Smooth muscle cell (in vitro differentiated cells): ENCODE measurements around the gene LRIG1. TPM values are rescaled to one million over a fixed set of nuclear protein-coding genes. Genes with fewer than 3 reads are reported as not detected.

ENCODE experiments used
- DNase-seq: peaks from one replicate; lab custom pipeline; 2025; ENCODE audit not compliant: unreplicated experiment; lab: John Stamatoyannopoulos, UW
- H2AFZ ChIP-seq: fragments of 200-600 bp; sonication (generic); 2 replicates; pipeline ENCODE4 v1.6.0; 2016; ENCODE audit warnings: antibody characterized with exemption, low read depth, mild to moderate bottlenecking
- H3F3A ChIP-seq: fragments of 200-600 bp; sonication (generic); 2 replicates; pipeline ENCODE4 v1.6.0; 2017; ENCODE audit warnings: antibody characterized with exemption, low read depth
- H3K27ac ChIP-seq: fragments of 200-600 bp; sonication (generic); 2 replicates; pipeline ENCODE4 v1.5.1; 2016; ENCODE audit warnings: low read depth, mild to moderate bottlenecking
- H3K27me3 ChIP-seq: fragments of 200-600 bp; sonication (generic); 2 replicates; pipeline ENCODE4 v1.6.1; 2016; ENCODE audit warnings: low read depth, mild to moderate bottlenecking
- H3K36me3 ChIP-seq: fragments of 200-600 bp; sonication (generic); 2 replicates; pipeline ENCODE4 v1.5.1; 2016; ENCODE audit warnings: low read depth
- H3K4me1 ChIP-seq: fragments of 200-600 bp; sonication (generic); 2 replicates; pipeline ENCODE4 v1.5.1; 2016; ENCODE audit warnings: low read depth
- H3K4me2 ChIP-seq: fragments of 200-600 bp; sonication (generic); 2 replicates; pipeline ENCODE4 v1.6.0; 2016; ENCODE audit warnings: mild to moderate bottlenecking
- H3K4me3 ChIP-seq: fragments of 200-600 bp; sonication (generic); 2 replicates; pipeline ENCODE4 v1.5.1; 2016; ENCODE audit warnings: mild to moderate bottlenecking
- H3K79me2 ChIP-seq: fragments of 200-600 bp; sonication (generic); 2 replicates; pipeline ENCODE4 v1.6.0; 2016; ENCODE audit warnings: low read depth, mild to moderate bottlenecking
- H3K9ac ChIP-seq: fragments of 200-600 bp; sonication (generic); 2 replicates; pipeline ENCODE4 v1.6.0; 2016; ENCODE audit warnings: low read depth
- H3K9me3 ChIP-seq: fragments of 200-600 bp; sonication (generic); replicated peaks from 2 replicates; pipeline ENCODE4 v1.5.1; 2016; ENCODE audit warnings: low read depth
- H4K20me1 ChIP-seq: fragments of 200-600 bp; sonication (generic); 2 replicates; pipeline ENCODE4 v1.6.0; 2016; ENCODE audit warnings: low read depth
- WGBS: methylation state at CpG from one replicate; pipeline ENCODE4 v1.1.7; 2016; ENCODE audit warnings: low lambda C conversion rate; 5-methylcytosine and 5-hydroxymethylcytosine counted together
- polyA plus RNA-seq: library from polyadenylated mRNA; unstranded; fragments of >200 nt; fragmentation: Nextera tagmentation; extraction: Ambion mirVana; gene quantifications from 2 replicates; pipeline ENCODE4 v1.2.1, GENCODE V29; 2016
- total RNA-seq: library from RNA; depleted of rRNA; stranded (reverse); fragments of >200 nt; gene quantifications from 2 replicates; pipeline ENCODE4 v1.2.3, GENCODE V29; 2014
- TF ChIP-seq, protein P1 (sequence below): fragments of 200-600 bp; sonication (generic); IDR thresholded peaks from 2 replicates; pipeline ENCODE4 v1.5.1; 2017; ENCODE audit warnings: borderline replicate concordance, mild to moderate bottlenecking, antibody characterized with exemption; ENCODE audit not compliant: insufficient read depth, poor library complexity, severe bottlenecking

LRIG1 gene
- total and polyA plus RNA-seq, 2 experiments from 2014 or later: 26.5 to 31.3 TPM

DNA sequence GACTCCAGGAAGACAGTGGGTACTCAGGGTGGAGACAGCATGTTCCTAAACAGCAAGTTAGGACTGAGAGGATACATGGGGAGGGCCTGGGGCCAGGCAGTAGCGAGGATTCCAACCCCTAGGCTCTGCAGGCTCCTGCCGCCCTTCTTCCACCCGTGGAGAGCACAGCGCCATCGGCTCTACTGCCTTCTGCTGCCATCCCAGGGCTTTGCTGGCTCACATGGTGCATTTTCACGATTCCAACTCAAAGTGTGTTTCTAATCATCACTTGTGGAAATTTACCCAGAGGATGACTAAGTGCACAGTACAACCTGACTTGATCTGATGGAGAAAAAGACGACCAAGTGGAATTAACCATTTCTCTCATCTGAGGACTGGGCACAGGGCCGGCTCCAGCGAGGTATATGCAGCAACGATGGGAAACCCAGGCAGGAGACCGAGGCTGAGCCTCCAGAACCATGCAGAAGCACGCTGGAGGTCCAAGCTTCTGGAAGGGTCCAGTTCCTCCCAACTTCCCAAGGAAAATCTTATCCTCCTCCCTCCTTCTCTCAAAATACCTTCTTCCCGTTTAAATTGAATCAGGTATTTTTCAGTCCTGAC lies 104.6 kb downstream of the LRIG1 start:
- H3K4me3 ChIP-seq: no peak overlapping the region
- no peaks in the 10 kb centered on the region for H3K36me3 ChIP-seq
- no peaks in the 10 kb centered on the region for H3F3A ChIP-seq
- H3K27me3 ChIP-seq: no peaks in the 10 kb centered on the region
- DNase-seq: no peak
- H3K9me3 ChIP-seq: no peaks in the 10 kb centered on the region
- WGBS: 89% methylated on average over 13 of the region's 13 CpGs
- no peaks in the 10 kb centered on the region for H3K79me2 ChIP-seq
- H2AFZ ChIP-seq: no peak overlapping the region
- peaks cover 15% of the 10 kb centered on the region for H3K4me1 ChIP-seq
- H3K27ac ChIP-seq: no peak overlapping the region
- TF ChIP-seq, protein P1, sequence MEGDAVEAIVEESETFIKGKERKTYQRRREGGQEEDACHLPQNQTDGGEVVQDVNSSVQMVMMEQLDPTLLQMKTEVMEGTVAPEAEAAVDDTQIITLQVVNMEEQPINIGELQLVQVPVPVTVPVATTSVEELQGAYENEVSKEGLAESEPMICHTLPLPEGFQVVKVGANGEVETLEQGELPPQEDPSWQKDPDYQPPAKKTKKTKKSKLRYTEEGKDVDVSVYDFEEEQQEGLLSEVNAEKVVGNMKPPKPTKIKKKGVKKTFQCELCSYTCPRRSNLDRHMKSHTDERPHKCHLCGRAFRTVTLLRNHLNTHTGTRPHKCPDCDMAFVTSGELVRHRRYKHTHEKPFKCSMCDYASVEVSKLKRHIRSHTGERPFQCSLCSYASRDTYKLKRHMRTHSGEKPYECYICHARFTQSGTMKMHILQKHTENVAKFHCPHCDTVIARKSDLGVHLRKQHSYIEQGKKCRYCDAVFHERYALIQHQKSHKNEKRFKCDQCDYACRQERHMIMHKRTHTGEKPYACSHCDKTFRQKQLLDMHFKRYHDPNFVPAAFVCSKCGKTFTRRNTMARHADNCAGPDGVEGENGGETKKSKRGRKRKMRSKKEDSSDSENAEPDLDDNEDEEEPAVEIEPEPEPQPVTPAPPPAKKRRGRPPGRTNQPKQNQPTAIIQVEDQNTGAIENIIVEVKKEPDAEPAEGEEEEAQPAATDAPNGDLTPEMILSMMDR: no peak
- H3K4me2 ChIP-seq: no peak overlapping the region
- H3K9ac ChIP-seq: no peak overlapping the region
- H4K20me1 ChIP-seq: no peaks in the 10 kb centered on the region

DNA sequence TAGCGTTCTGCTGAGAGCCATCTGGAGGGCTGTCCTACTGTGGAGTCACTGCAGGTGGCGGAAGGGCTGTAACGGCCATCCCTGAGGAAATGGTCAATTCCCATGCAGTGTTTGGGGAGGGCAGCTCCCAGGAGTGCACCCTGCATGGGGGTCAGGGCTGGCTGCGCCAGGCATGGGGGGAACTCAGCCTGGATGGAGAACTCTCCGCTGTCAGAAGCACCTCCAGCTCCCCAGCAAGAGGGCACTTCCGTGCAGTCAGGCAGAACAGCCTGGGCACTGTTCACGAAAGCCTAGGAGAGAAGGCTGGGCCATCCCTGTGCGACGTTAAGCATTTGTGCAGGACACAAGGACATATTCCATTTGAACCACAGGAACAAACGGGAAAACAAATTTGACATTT lies 105.2 kb downstream of the LRIG1 start:
- Histone ChIP-seq H2AFZ (no peak overlapping the region), H3K9ac (no peak overlapping the region), H3K4me2 (no peak overlapping the region), H3K79me2 (no peaks in the 10 kb centered on the region), H3K4me1 (peaks cover 9% of the 10 kb centered on the region), H4K20me1 (no peaks in the 10 kb centered on the region), H3K9me3 (no peaks in the 10 kb centered on the region), H3K27me3 (no peaks in the 10 kb centered on the region), H3K4me3 (no peak overlapping the region), H3K27ac (no peak overlapping the region), H3F3A (no peaks in the 10 kb centered on the region), H3K36me3 (no peaks in the 10 kb centered on the region)
- 95% methylated on average over 10 of the region's 10 CpGs for WGBS
- TF ChIP-seq, protein P1: no peak
- no peak for DNase-seq

DNA sequence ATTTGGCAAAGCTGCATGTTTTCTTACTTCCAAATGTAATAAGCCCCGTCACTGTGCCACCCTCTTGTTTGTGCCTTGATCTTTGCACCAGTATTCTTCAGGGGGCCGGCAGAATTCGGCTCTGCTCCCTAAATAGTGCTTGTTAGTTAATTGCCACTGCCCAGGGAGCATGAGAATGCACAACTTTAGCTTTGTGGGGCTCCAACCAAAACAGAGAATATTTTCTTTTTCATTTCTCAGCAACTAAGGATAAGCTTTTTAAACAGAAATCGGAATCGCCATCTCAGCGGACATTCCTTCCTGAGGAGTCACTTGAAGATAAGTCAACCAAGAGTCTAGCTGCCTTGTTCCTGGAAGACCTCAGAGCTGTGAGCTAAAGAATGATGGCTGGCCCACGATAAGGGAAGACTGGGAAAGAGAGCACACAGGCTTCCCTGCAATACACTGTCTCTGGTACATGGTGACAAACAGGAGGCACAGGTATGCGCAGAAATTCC lies 106.0 kb downstream of the LRIG1 start:
- Histone ChIP-seq H3K4me2 (peak overlapping the region; percentile 70), H3K9me3 (no peaks in the 10 kb centered on the region), H3K4me1 (peaks cover 9% of the 10 kb centered on the region), H3K36me3 (no peaks in the 10 kb centered on the region), H3F3A (no peaks in the 10 kb centered on the region), H3K9ac (no peak overlapping the region), H3K4me3 (no peak overlapping the region), H2AFZ (no peak overlapping the region), H3K79me2 (no peaks in the 10 kb centered on the region), H4K20me1 (no peaks in the 10 kb centered on the region), H3K27ac (peak overlapping the region; percentile 54), H3K27me3 (no peaks in the 10 kb centered on the region)
- DNase-seq: no peak
- 63% methylated on average over 8 of the region's 8 CpGs for WGBS
- TF ChIP-seq, protein P1: no peak

DNA sequence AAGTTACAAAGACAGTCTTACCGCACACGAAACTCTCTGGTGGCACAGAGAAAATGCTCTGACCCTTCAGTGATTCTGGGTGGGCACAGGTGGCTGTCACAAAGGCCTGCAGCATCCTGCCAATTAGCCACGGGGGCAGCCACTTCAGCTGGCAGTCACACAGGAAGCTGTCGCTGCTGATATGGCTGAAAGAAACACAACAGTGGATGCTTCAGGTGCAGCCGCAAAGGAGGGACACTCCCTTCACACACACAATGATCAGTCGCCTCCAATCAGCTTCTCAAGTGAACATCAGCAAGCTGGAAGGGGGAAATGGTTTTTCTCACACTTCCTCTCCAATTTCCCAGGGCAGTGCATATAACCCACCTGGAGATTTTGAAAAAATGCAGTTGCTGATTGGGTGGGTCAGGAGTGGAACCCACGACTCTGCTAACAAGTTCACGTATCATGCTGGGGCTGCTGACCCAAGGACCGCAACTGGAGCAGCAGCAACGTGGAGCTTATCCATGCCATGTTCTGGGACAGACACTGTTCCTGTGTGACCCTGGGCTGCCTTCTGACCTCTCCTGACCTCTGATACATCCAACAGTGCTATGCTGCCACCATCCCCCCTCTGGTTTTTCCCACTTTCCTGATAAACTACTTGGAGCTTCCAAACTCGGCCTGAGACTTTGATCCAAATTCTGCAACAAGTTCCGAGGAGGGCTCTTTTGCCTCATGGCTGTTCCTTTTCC lies 106.6 kb downstream of the LRIG1 start:
- TF ChIP-seq, protein P1: no peak
- Histone ChIP-seq H3K79me2 (no peaks in the 10 kb centered on the region), H4K20me1 (no peaks in the 10 kb centered on the region), H3K27me3 (no peaks in the 10 kb centered on the region), H3K36me3 (no peaks in the 10 kb centered on the region), H3K27ac (peak overlapping the region; percentile 54), H2AFZ (no peak overlapping the region), H3K9ac (no peak overlapping the region), H3K4me3 (no peak overlapping the region), H3K4me2 (peak overlapping the region; percentile 70), H3F3A (no peaks in the 10 kb centered on the region), H3K9me3 (no peaks in the 10 kb centered on the region), H3K4me1 (peaks cover 9% of the 10 kb centered on the region)
- WGBS: 83% methylated on average over 12 of the region's 12 CpGs
- no peak for DNase-seq
